BLaER1 (cell line): Measurements from ENCODE around the gene GMDS.

Experiments
- H3K27ac ChIP-seq: shearing (Covaris generic); formaldehyde crosslinking; 2 replicates; pipeline ENCODE4 v1.8.1; 2022
- H3K27me3 ChIP-seq: shearing (Covaris generic); formaldehyde crosslinking; 2 replicates; pipeline ENCODE4 v1.8.1; 2022
- H3K36me3 ChIP-seq: shearing (Covaris generic); formaldehyde crosslinking; 2 replicates; pipeline ENCODE4 v1.8.1; 2022
- H3K4me1 ChIP-seq: shearing (Covaris generic); formaldehyde crosslinking; 2 replicates; pipeline ENCODE4 v1.8.1; 2022
- H3K4me2 ChIP-seq: shearing (Covaris generic); formaldehyde crosslinking; 2 replicates; pipeline ENCODE4 v1.8.1; 2022
- H3K4me3 ChIP-seq: shearing (Covaris generic); formaldehyde crosslinking; 2 replicates; pipeline ENCODE4 v1.8.1; 2022
- H3K9ac ChIP-seq: shearing (Covaris generic); formaldehyde crosslinking; 2 replicates; pipeline ENCODE4 v1.8.1; 2022
- H3K9me3 ChIP-seq: shearing (Covaris generic); formaldehyde crosslinking; 2 replicates; pipeline ENCODE4 v1.8.1; 2022
- H4K20me1 ChIP-seq: shearing (Covaris generic); formaldehyde crosslinking; 2 replicates; pipeline ENCODE4 v1.8.1; 2022
- Cebpa-rat ChIP-seq: shearing (Covaris generic); IDR thresholded peaks from 2 replicates; pipeline ENCODE4 v1.8.1; 2022

GMDS gene

DNA sequence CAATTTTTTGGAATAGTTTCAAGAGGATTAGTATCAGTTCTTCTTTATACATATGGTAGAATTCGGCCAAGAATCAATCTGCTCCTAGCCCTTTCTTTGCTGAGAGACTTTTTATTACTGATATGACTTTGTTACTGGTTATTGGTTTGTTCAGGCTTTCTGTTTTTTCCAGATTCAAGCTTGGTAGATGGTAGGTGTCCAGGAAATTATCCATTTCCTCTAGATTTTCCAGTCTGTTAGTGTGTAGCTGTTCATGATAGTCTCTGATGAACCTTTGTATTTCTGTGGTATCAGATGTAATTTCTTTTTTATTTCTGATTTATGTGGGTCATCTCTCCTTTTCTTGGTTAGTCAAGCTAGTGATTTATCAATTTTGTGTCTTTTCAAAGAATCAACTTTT is 167.6 kb downstream of the GMDS start:
- Histone ChIP-seq H3K9ac (no peak overlapping the region), H3K4me2 (no peak overlapping the region), H3K4me3 (no peak overlapping the region), H3K27me3 (no peaks in the 10 kb centered on the region), H3K27ac (no peak overlapping the region), H3K9me3 (peaks cover 25% of the 10 kb centered on the region), H4K20me1 (no peaks in the 10 kb centered on the region), H3K4me1 (no peaks in the 10 kb centered on the region), H3K36me3 (0 out of 2 replicates have a peak, but pooled peaks cover 4% of the 10 kb centered on the region)
- TF ChIP-seq Cebpa-rat = no peak

DNA sequence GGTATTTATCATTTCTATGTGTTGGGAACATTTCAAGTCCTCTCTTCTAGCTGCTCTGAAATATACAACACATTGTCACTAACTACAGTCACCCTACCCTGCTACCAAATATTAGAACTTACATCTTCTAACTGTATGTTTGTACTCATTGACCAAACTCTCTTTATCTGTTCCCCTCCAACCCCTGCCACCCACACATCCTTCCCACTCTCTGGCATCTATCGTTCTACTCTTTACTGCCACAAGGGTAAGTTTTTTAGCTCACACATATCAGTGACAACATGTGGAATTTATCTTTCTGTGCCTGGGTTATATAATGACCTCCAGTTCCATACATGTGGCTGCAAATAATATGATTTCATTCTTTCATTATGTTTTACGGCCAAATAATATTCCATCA is 171.9 kb downstream of the GMDS start:
- TF ChIP-seq Cebpa-rat = no peak

DNA sequence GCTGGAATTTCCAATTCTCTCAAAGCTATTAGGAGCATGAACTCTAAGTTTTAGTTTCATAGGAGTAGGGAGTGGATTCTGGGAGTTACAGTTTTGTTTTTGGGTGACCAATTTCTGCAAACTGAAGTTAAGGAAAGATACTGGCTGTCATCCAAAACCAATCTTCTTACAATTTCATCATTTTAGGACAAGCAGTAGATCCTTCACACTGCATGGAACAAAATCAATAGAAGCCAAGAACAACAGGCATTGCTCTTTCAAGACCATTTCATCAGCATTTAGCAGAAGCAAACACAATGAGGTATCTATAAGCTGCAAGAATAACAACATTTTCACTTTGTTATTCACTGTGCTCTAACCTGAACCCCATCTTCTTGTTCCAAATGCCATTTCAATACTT is 173.0 kb downstream of the GMDS start:
- H3K9ac ChIP-seq = no peak overlapping the region
- H3K4me2 ChIP-seq = no peak overlapping the region

More for the DNA sequence above, 171.9 kb downstream of the GMDS start:
- no peak overlapping the region for H3K4me2 ChIP-seq
- H4K20me1 ChIP-seq = no peaks in the 10 kb centered on the region
- no peaks in the 10 kb centered on the region for H3K4me1 ChIP-seq
- no peak overlapping the region for H3K4me3 ChIP-seq
- no peaks in the 10 kb centered on the region for H3K27me3 ChIP-seq
- H3K9ac ChIP-seq = no peak overlapping the region
- no peak overlapping the region for H3K27ac ChIP-seq
- H3K9me3 ChIP-seq = peaks cover 12% of the 10 kb centered on the region
- H3K36me3 ChIP-seq = no peaks in the 10 kb centered on the region

DNA sequence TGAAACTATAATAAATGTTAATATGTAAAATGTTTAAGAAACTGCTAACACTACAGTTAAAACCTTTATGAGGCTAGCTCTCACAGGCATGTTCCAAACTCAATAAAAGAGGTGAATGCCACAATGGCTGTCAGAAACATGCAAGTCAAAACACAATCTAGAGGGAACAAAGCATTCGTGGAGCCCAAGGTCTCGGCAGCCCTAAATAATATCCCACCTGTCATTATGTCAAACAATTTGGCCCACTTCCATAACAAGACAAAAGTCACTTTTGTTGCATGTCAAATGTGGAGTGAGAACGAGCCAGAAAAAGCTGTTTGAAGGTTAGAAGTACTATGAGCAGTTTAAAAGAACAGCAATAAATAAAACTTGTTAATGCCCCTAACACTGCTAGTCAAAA is 181.9 kb downstream of the GMDS start:
- TF ChIP-seq Cebpa-rat = no peak
- no peak overlapping the region for H3K4me2 ChIP-seq
- H3K4me3 ChIP-seq = no peak overlapping the region
- no peaks in the 10 kb centered on the region for H3K36me3 ChIP-seq
- no peaks in the 10 kb centered on the region for H3K4me1 ChIP-seq
- H3K9me3 ChIP-seq = peaks cover 4% of the 10 kb centered on the region
- H3K27me3 ChIP-seq = no peaks in the 10 kb centered on the region
- H3K9ac ChIP-seq = no peak overlapping the region
- no peaks in the 10 kb centered on the region for H4K20me1 ChIP-seq
- no peak overlapping the region for H3K27ac ChIP-seq

More for the DNA sequence above, 173.0 kb downstream of the GMDS start:
- TF ChIP-seq Cebpa-rat = no peak
- Histone ChIP-seq H3K9me3 (peaks cover 7% of the 10 kb centered on the region; the same call in 1 of the 2 replicates), H4K20me1 (no peaks in the 10 kb centered on the region), H3K27ac (no peak overlapping the region), H3K4me3 (no peak overlapping the region), H3K4me1 (no peaks in the 10 kb centered on the region), H3K36me3 (no peaks in the 10 kb centered on the region), H3K27me3 (no peaks in the 10 kb centered on the region)

DNA sequence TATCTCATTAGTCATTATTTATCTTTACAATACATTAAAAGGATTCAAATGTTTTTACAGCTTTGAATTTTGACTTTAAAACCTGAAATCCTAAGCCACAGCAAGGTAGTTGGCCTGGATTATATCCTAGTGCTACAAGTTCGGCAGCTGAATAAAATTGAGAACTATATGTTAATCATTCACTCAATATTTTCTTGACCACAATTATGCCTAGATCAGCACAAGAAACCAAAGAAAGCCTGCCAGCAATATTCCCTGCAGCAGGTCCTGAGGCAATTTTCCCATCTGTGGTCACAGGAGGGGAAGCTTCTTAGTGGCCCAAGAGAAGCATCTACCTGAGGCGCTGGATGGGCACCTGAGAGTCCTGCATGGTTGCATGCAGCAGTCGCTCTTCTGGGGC is 183.5 kb downstream of the GMDS start:
- no peaks in the 10 kb centered on the region for H4K20me1 ChIP-seq
- H3K4me1 ChIP-seq = no peaks in the 10 kb centered on the region
- H3K4me2 ChIP-seq = no peak overlapping the region
- H3K4me3 ChIP-seq = no peak overlapping the region
- TF ChIP-seq Cebpa-rat = no peak
- no peaks in the 10 kb centered on the region for H3K36me3 ChIP-seq
- H3K9ac ChIP-seq = no peak overlapping the region
- peaks cover 5% of the 10 kb centered on the region; the same call in 1 of the 2 replicates for H3K9me3 ChIP-seq
- H3K27me3 ChIP-seq = no peaks in the 10 kb centered on the region
- no peak overlapping the region for H3K27ac ChIP-seq

DNA sequence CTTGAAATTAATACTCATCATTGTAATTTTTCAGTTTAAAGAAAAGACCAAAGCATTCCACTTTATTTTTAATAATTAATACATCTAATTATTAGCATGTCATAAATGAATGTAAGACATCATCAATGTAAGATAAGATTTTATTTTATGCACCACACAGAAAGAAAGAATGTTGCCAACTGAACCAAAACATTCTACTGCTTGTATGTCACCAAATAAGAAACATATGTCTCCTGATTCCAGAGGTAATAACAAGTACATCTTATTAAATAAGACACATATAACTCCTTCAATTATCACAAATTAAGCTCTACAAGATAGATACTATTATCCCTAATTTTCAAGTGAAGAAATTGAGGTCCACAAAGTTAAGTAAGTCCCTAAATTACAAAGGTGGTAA is 189.5 kb downstream of the GMDS start:
- no peak for TF ChIP-seq Cebpa-rat
- Histone ChIP-seq H3K27ac (no peak overlapping the region), H3K9me3 (peaks cover 5% of the 10 kb centered on the region; the same call in 1 of the 2 replicates), H3K9ac (no peak overlapping the region), H4K20me1 (no peaks in the 10 kb centered on the region), H3K27me3 (no peaks in the 10 kb centered on the region), H3K4me3 (no peak overlapping the region), H3K4me1 (no peaks in the 10 kb centered on the region), H3K36me3 (no peaks in the 10 kb centered on the region), H3K4me2 (no peak overlapping the region)

DNA sequence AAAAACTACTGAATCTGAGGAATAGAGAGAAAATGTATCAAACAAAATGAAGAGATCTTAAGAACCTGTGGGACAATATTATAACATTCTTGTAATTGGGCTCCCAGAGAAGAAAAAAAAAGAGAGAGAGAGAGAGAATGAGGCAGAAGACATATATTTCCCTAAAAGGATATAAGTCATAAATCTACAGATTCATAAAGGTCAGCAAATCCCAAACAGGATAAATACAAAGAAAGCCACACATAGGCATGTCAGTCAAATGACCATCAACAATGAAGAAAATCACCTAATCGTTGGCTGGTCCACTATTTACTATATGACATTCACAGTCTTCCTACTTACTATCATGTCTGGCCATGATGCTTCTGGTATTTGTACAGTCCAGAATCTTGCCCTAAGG is 190.3 kb downstream of the GMDS start:
- Histone ChIP-seq H3K4me2 (no peak overlapping the region), H3K4me3 (no peak overlapping the region), H4K20me1 (no peaks in the 10 kb centered on the region), H3K9ac (no peak overlapping the region), H3K9me3 (peaks cover 5% of the 10 kb centered on the region; the same call in 1 of the 2 replicates), H3K36me3 (no peaks in the 10 kb centered on the region), H3K27me3 (no peaks in the 10 kb centered on the region), H3K4me1 (no peaks in the 10 kb centered on the region), H3K27ac (no peak overlapping the region)
- no peak for TF ChIP-seq Cebpa-rat

DNA sequence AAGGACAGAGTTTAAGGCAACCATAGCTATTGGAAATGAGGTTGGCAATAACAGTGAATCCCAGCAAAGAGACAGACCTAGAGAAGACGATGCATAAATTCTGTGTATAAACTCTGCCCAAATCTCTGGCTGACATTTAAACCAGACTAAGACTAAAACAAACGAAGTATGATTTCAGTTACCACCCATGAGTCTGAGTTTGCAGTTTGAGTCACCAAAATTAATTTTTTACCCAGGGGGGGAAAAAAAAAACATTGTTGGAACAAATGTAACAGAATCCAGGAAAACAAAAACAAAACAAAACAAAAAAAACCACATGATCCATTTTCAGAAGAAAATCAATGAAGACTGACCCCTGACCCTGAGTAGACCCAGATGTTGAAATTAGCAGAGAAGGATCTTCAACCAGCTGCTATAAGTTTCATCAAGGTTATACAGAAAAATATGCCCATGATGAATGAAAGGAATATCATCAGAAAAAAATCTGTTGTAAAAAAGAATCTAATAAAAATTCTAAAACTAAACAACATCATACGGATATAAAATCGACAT is 190.8 kb downstream of the GMDS start:
- Histone ChIP-seq H3K27ac (no peak overlapping the region), H4K20me1 (no peaks in the 10 kb centered on the region), H3K9me3 (peaks cover 5% of the 10 kb centered on the region; the same call in 1 of the 2 replicates), H3K4me1 (no peaks in the 10 kb centered on the region), H3K4me2 (no peak overlapping the region), H3K9ac (no peak overlapping the region), H3K27me3 (no peaks in the 10 kb centered on the region), H3K4me3 (no peak overlapping the region), H3K36me3 (no peaks in the 10 kb centered on the region)
- no peak for TF ChIP-seq Cebpa-rat

DNA sequence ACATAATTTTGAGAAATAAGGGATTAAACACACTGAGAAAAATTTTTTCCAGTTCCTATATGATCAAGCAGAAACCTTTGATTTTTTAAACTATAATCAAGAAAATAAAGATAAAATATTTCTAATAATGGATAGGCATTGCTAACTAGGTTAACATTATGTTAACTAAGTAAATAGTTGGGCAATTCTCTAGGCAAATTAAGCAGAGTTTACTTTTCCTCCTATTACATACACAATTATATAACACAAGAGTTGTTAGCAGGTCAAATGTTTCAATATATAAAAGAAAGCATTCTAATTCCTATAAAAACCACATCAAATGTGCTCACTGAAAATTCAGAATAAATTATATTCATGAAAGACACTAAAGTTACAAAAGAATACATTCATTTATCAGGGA is 191.7 kb downstream of the GMDS start:
- H3K27ac ChIP-seq = no peak overlapping the region
- no peak overlapping the region for H3K4me2 ChIP-seq
- H4K20me1 ChIP-seq = no peaks in the 10 kb centered on the region
- TF ChIP-seq Cebpa-rat = no peak
- no peaks in the 10 kb centered on the region for H3K36me3 ChIP-seq
- H3K27me3 ChIP-seq = no peaks in the 10 kb centered on the region
- no peaks in the 10 kb centered on the region for H3K4me1 ChIP-seq
- no peak overlapping the region for H3K4me3 ChIP-seq
- H3K9ac ChIP-seq = no peak overlapping the region
- peaks cover 3% of the 10 kb centered on the region; the same call in 1 of the 2 replicates for H3K9me3 ChIP-seq

DNA sequence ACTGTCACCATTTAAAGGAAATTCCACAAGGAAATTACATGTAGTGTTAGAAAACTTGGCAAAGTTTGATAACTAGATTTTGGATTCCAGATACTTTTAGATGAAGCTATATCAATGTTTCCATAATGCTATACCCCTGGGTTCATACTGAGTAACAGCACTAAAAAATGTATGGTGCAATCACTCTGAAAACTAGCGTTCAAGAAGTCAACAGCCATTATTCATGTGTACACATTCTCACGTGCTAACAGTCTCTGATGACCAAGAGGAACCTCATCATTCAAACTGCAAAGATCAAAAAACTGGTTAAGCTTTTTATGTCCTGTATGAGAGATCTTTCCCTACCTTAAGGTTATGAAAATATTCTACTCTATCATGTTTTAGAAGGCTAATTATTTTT is 197.6 kb downstream of the GMDS start:
- H3K27me3 ChIP-seq = no peaks in the 10 kb centered on the region
- no peaks in the 10 kb centered on the region for H4K20me1 ChIP-seq
- no peak overlapping the region for H3K27ac ChIP-seq
- H3K36me3 ChIP-seq = no peaks in the 10 kb centered on the region
- no peak overlapping the region for H3K4me3 ChIP-seq
- H3K9ac ChIP-seq = no peak overlapping the region
- H3K4me1 ChIP-seq = no peaks in the 10 kb centered on the region
- TF ChIP-seq Cebpa-rat = no peak
- no peaks in the 10 kb centered on the region; the same call in 1 of the 2 replicates for H3K9me3 ChIP-seq
- H3K4me2 ChIP-seq = no peak overlapping the region

DNA sequence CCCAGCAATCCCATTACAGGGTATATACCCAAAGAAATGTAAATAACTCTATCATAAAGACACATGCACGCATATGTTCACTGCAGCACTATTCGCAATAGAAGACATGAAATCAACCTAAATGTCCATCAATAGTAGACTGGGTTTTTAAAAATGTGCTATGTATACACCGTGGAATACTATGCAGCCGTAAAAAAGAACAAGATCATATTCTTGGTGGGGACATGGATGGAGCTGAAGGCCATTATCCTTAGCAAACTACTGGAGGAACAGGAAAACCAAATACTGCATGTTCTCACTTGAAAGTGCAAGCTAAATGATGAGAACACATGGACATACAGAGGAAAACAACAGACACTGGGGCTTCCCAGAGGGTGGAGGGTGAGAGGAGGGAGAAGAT is 201.2 kb downstream of the GMDS start:
- H3K36me3 ChIP-seq = no peaks in the 10 kb centered on the region
- H3K27me3 ChIP-seq = no peaks in the 10 kb centered on the region
- H3K4me2 ChIP-seq = no peak overlapping the region
- H3K4me3 ChIP-seq = no peak overlapping the region
- H4K20me1 ChIP-seq = no peaks in the 10 kb centered on the region
- H3K4me1 ChIP-seq = no peaks in the 10 kb centered on the region
- no peak overlapping the region for H3K27ac ChIP-seq
- H3K9ac ChIP-seq = no peak overlapping the region
- TF ChIP-seq Cebpa-rat = no peak
- no peaks in the 10 kb centered on the region; the same call in 1 of the 2 replicates for H3K9me3 ChIP-seq
